Activated T-cell treated with anti-CD3 and anti-CD28 coated beads, Interleukin-2, amount 50 U/mL, for 72 hours (primary cell): ENCODE data around the gene LARGE1. TPM values are rescaled to one million over a fixed set of nuclear protein-coding genes. Genes with fewer than 3 reads are reported as not detected.
A peak's percentile ranks its signal among the peaks of the same experiment; 100 is the strongest.

ENCODE experiments used
- ATAC-seq, 2 donors: fragments of 150-1000 bp; cut with Tn5 transposase; replicated peaks in 1 of 2; 2 replicates each; pipeline ENCODE4 v1.10.0; 2021; ENCODE audit warnings: moderate library complexity in 2 of 2, mild to moderate bottlenecking in 1 of 2
- DNase-seq, 2 donors: peaks; one replicate each; pipeline ENCODE4 v3.0.0; 2021 to 2022; ENCODE audit warnings: mixed read lengths in 1 of 2
- H3K27ac Mint-ChIP-seq: one replicate; pipeline ENCODE4 v1.8.0; 2022; ENCODE audit warnings: mild to moderate bottlenecking, moderate library complexity, mixed read lengths
- H3K27me3 Mint-ChIP-seq: one replicate; pipeline ENCODE4 v1.8.0; 2022; ENCODE audit warnings: low read depth, mixed read lengths
- H3K36me3 Mint-ChIP-seq, 2 donors: one replicate each; pipeline ENCODE4 v1.8.0; 2022; ENCODE audit warnings: mixed read lengths in 2 of 2, mild to moderate bottlenecking in 1 of 2; ENCODE audit not compliant: insufficient read depth in 2 of 2
- H3K4me1 Mint-ChIP-seq: one replicate; pipeline ENCODE4 v1.8.0; 2022; ENCODE audit warnings: low read depth, mixed read lengths
- H3K4me3 Mint-ChIP-seq, 2 donors: one replicate each; pipeline ENCODE4 v1.8.0; 2022; ENCODE audit warnings: mild to moderate bottlenecking in 2 of 2, mixed read lengths in 2 of 2, moderate library complexity in 2 of 2
- H3K9me3 Mint-ChIP-seq, 2 donors: one replicate each; pipeline ENCODE4 v1.8.0; 2022; ENCODE audit warnings: mixed read lengths in 2 of 2
- total RNA-seq, 2 donors: library from RNA; stranded (reverse); gene quantifications; one replicate each; pipeline ENCODE4 v1.2.3, GENCODE V29; 2022

LARGE1 gene
- total RNA-seq, 2 donors from 2014 or later = 0.82 to 3.6 TPM

GRCh38 chr22:33873666-33874065, 46.6 kb downstream of the LARGE1 start:
- ATAC-seq (no peak), DNase-seq (no peak)
- Mint-ChIP-seq H3K27me3 (no peaks in the 10 kb centered on the region), H3K36me3 (no peaks in the 10 kb centered on the region), H3K9me3 (no peaks in the 10 kb centered on the region), H3K27ac (no peak overlapping the region), H3K4me3 (no peak overlapping the region), H3K4me1 (no peaks in the 10 kb centered on the region)

- no peak overlapping the region for H3K4me3 Mint-ChIP-seq
- no peaks in the 10 kb centered on the region for H3K36me3 Mint-ChIP-seq
- no peaks in the 10 kb centered on the region for H3K27me3 Mint-ChIP-seq
- no peak for DNase-seq
- no peak for ATAC-seq
- no peaks in the 10 kb centered on the region for H3K4me1 Mint-ChIP-seq
- H3K9me3 Mint-ChIP-seq = no peaks in the 10 kb centered on the region
- no peak overlapping the region for H3K27ac Mint-ChIP-seq
Measured at GRCh38 chr22:33873186-33873585, 47.1 kb downstream of the LARGE1 start.

GRCh38 chr22:33871935-33872334, 48.3 kb downstream of the LARGE1 start:
- Mint-ChIP-seq H3K27ac (peak overlapping the region; percentile 56), H3K4me3 (no peak overlapping the region), H3K36me3 (no peaks in the 10 kb centered on the region), H3K27me3 (no peaks in the 10 kb centered on the region), H3K4me1 (no peaks in the 10 kb centered on the region), H3K9me3 (peaks cover 0 to 1% of the 10 kb centered on the region in 2 donors)
- DNase-seq (no peak), ATAC-seq (no peak)

GRCh38 chr22:33869946-33870345, 50.3 kb downstream of the LARGE1 start:
- DNase-seq (no peak), ATAC-seq (no peak)
- H3K4me1 Mint-ChIP-seq = peaks cover 1% of the 10 kb centered on the region
- H3K36me3 Mint-ChIP-seq = no peaks in the 10 kb centered on the region
- no peaks in the 10 kb centered on the region for H3K27me3 Mint-ChIP-seq
- peaks cover 0 to 1% of the 10 kb centered on the region in 2 donors for H3K9me3 Mint-ChIP-seq
- H3K4me3 Mint-ChIP-seq = no peak overlapping the region
- H3K27ac Mint-ChIP-seq = no peak overlapping the region

- Mint-ChIP-seq H3K4me1 (peaks cover 4% of the 10 kb centered on the region), H3K9me3 (peaks cover 0 to 1% of the 10 kb centered on the region in 2 donors), H3K27me3 (no peaks in the 10 kb centered on the region), H3K36me3 (no peaks in the 10 kb centered on the region), H3K27ac (no peak overlapping the region), H3K4me3 (no peak overlapping the region)
- ATAC-seq = no peak
- no peak for DNase-seq
Measured at GRCh38 chr22:33867971-33868370, 52.3 kb downstream of the LARGE1 start.

- no peaks in the 10 kb centered on the region for H3K36me3 Mint-ChIP-seq
- peaks cover 4% of the 10 kb centered on the region for H3K4me1 Mint-ChIP-seq
- H3K27ac Mint-ChIP-seq = no peak overlapping the region
- H3K27me3 Mint-ChIP-seq = no peaks in the 10 kb centered on the region
- H3K4me3 Mint-ChIP-seq = no peak overlapping the region
- DNase-seq (no peak), ATAC-seq (no peak)
- H3K9me3 Mint-ChIP-seq = peaks cover 0 to 1% of the 10 kb centered on the region in 2 donors
Measured at GRCh38 chr22:33867118-33867866, 53.0 kb downstream of the LARGE1 start.

GRCh38 chr22:33866511-33866910, 53.8 kb downstream of the LARGE1 start:
- no peak for ATAC-seq
- H3K27me3 Mint-ChIP-seq = no peaks in the 10 kb centered on the region
- H3K9me3 Mint-ChIP-seq = peaks cover 0 to 1% of the 10 kb centered on the region in 2 donors
- peaks cover 4% of the 10 kb centered on the region for H3K4me1 Mint-ChIP-seq
- H3K4me3 Mint-ChIP-seq = no peak overlapping the region
- no peak for DNase-seq
- H3K36me3 Mint-ChIP-seq = no peaks in the 10 kb centered on the region
- H3K27ac Mint-ChIP-seq = no peak overlapping the region

- peaks cover 4% of the 10 kb centered on the region for H3K4me1 Mint-ChIP-seq
- DNase-seq = no peak
- H3K27ac Mint-ChIP-seq = no peak overlapping the region
- H3K9me3 Mint-ChIP-seq = peaks cover 0 to 1% of the 10 kb centered on the region in 2 donors
- ATAC-seq = no peak
- H3K4me3 Mint-ChIP-seq = no peak overlapping the region
- H3K36me3 Mint-ChIP-seq = no peaks in the 10 kb centered on the region
- H3K27me3 Mint-ChIP-seq = no peaks in the 10 kb centered on the region
Measured at GRCh38 chr22:33865996-33866395, 54.3 kb downstream of the LARGE1 start.

- Mint-ChIP-seq H3K9me3 (peaks cover 0 to 1% of the 10 kb centered on the region in 2 donors), H3K4me1 (peaks cover 4% of the 10 kb centered on the region), H3K4me3 (no peak overlapping the region), H3K36me3 (no peaks in the 10 kb centered on the region), H3K27me3 (no peaks in the 10 kb centered on the region), H3K27ac (no peak overlapping the region)
- ATAC-seq (no peak), DNase-seq (no peak)
Measured at GRCh38 chr22:33865248-33865647, 55.0 kb downstream of the LARGE1 start.

- ATAC-seq (no peak), DNase-seq (no peak)
- H3K9me3 Mint-ChIP-seq = peaks cover 0 to 1% of the 10 kb centered on the region in 2 donors
- H3K4me3 Mint-ChIP-seq = no peak overlapping the region
- no peak overlapping the region for H3K27ac Mint-ChIP-seq
- peaks cover 4% of the 10 kb centered on the region for H3K4me1 Mint-ChIP-seq
- no peaks in the 10 kb centered on the region for H3K27me3 Mint-ChIP-seq
- H3K36me3 Mint-ChIP-seq = no peaks in the 10 kb centered on the region
Measured at GRCh38 chr22:33864723-33865130, 55.5 kb downstream of the LARGE1 start.

- no peaks in the 10 kb centered on the region for H3K27me3 Mint-ChIP-seq
- no peaks in the 10 kb centered on the region for H3K36me3 Mint-ChIP-seq
- no peak overlapping the region for H3K27ac Mint-ChIP-seq
- no peak for ATAC-seq
- H3K4me1 Mint-ChIP-seq = peaks cover 4% of the 10 kb centered on the region
- H3K9me3 Mint-ChIP-seq = peaks cover 0 to 2% of the 10 kb centered on the region in 2 donors
- DNase-seq = no peak
- no peak overlapping the region for H3K4me3 Mint-ChIP-seq
Measured at GRCh38 chr22:33861216-33861875, 58.9 kb downstream of the LARGE1 start.

GRCh38 chr22:33860386-33860785, 59.9 kb downstream of the LARGE1 start:
- H3K36me3 Mint-ChIP-seq = no peaks in the 10 kb centered on the region
- no peaks in the 10 kb centered on the region for H3K27me3 Mint-ChIP-seq
- peaks cover 0 to 2% of the 10 kb centered on the region in 2 donors for H3K9me3 Mint-ChIP-seq
- ATAC-seq (no peak), DNase-seq (no peak)
- no peak overlapping the region for H3K27ac Mint-ChIP-seq
- H3K4me1 Mint-ChIP-seq = peaks cover 4% of the 10 kb centered on the region
- no peak overlapping the region for H3K4me3 Mint-ChIP-seq

GRCh38 chr22:33859311-33859710, 61.0 kb downstream of the LARGE1 start:
- Mint-ChIP-seq H3K36me3 (no peaks in the 10 kb centered on the region), H3K4me3 (no peak overlapping the region), H3K27ac (no peak overlapping the region), H3K9me3 (peaks cover 0 to 2% of the 10 kb centered on the region in 2 donors), H3K4me1 (no peaks in the 10 kb centered on the region), H3K27me3 (no peaks in the 10 kb centered on the region)
- ATAC-seq (no peak), DNase-seq (no peak)
